ENCODE measurements around the gene COL4A5. TPM values are rescaled to one million over a fixed set of nuclear protein-coding genes. Genes with fewer than 3 reads are reported as not detected.

The COL4A5 gene
- total and polyA plus RNA-seq, 2 of the 8 experiments (the other 6 are each of a cell fraction or from before 2014, with no cell fraction given): 24.9 to 30.2 TPM

DNA sequence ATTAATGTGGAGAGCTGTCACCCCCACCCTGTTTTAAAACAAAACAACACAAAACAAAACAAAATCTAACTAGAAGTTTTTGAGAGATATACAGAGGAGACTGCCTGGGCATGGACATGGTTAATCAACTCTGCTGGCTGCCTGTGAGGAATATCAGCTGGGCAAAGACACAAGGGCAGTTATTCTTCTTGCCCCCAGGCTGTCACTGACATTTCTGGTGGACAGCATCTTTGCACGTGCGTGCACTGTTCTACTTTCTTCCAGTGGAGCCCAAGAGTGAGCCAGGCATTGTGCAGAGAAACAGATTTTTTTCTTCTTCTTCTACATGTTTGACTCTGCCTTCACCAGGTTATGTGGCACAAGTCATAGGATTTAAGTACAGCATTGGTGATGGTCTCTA, 282.9 kb downstream of the COL4A5 start (continued):
- TF ChIP-seq, protein P1, sequence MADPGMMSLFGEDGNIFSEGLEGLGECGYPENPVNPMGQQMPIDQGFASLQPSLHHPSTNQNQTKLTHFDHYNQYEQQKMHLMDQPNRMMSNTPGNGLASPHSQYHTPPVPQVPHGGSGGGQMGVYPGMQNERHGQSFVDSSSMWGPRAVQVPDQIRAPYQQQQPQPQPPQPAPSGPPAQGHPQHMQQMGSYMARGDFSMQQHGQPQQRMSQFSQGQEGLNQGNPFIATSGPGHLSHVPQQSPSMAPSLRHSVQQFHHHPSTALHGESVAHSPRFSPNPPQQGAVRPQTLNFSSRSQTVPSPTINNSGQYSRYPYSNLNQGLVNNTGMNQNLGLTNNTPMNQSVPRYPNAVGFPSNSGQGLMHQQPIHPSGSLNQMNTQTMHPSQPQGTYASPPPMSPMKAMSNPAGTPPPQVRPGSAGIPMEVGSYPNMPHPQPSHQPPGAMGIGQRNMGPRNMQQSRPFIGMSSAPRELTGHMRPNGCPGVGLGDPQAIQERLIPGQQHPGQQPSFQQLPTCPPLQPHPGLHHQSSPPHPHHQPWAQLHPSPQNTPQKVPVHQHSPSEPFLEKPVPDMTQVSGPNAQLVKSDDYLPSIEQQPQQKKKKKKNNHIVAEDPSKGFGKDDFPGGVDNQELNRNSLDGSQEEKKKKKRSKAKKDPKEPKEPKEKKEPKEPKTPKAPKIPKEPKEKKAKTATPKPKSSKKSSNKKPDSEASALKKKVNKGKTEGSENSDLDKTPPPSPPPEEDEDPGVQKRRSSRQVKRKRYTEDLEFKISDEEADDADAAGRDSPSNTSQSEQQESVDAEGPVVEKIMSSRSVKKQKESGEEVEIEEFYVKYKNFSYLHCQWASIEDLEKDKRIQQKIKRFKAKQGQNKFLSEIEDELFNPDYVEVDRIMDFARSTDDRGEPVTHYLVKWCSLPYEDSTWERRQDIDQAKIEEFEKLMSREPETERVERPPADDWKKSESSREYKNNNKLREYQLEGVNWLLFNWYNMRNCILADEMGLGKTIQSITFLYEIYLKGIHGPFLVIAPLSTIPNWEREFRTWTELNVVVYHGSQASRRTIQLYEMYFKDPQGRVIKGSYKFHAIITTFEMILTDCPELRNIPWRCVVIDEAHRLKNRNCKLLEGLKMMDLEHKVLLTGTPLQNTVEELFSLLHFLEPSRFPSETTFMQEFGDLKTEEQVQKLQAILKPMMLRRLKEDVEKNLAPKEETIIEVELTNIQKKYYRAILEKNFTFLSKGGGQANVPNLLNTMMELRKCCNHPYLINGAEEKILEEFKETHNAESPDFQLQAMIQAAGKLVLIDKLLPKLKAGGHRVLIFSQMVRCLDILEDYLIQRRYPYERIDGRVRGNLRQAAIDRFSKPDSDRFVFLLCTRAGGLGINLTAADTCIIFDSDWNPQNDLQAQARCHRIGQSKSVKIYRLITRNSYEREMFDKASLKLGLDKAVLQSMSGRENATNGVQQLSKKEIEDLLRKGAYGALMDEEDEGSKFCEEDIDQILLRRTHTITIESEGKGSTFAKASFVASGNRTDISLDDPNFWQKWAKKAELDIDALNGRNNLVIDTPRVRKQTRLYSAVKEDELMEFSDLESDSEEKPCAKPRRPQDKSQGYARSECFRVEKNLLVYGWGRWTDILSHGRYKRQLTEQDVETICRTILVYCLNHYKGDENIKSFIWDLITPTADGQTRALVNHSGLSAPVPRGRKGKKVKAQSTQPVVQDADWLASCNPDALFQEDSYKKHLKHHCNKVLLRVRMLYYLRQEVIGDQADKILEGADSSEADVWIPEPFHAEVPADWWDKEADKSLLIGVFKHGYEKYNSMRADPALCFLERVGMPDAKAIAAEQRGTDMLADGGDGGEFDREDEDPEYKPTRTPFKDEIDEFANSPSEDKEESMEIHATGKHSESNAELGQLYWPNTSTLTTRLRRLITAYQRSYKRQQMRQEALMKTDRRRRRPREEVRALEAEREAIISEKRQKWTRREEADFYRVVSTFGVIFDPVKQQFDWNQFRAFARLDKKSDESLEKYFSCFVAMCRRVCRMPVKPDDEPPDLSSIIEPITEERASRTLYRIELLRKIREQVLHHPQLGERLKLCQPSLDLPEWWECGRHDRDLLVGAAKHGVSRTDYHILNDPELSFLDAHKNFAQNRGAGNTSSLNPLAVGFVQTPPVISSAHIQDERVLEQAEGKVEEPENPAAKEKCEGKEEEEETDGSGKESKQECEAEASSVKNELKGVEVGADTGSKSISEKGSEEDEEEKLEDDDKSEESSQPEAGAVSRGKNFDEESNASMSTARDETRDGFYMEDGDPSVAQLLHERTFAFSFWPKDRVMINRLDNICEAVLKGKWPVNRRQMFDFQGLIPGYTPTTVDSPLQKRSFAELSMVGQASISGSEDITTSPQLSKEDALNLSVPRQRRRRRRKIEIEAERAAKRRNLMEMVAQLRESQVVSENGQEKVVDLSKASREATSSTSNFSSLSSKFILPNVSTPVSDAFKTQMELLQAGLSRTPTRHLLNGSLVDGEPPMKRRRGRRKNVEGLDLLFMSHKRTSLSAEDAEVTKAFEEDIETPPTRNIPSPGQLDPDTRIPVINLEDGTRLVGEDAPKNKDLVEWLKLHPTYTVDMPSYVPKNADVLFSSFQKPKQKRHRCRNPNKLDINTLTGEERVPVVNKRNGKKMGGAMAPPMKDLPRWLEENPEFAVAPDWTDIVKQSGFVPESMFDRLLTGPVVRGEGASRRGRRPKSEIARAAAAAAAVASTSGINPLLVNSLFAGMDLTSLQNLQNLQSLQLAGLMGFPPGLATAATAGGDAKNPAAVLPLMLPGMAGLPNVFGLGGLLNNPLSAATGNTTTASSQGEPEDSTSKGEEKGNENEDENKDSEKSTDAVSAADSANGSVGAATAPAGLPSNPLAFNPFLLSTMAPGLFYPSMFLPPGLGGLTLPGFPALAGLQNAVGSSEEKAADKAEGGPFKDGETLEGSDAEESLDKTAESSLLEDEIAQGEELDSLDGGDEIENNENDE (IDR thresholded peaks at IDR 0.05; ENCODE audit: insufficient replicate concordance, low read length): no peak
- TF ChIP-seq, protein P2, sequence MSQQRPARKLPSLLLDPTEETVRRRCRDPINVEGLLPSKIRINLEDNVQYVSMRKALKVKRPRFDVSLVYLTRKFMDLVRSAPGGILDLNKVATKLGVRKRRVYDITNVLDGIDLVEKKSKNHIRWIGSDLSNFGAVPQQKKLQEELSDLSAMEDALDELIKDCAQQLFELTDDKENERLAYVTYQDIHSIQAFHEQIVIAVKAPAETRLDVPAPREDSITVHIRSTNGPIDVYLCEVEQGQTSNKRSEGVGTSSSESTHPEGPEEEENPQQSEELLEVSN (IDR thresholded peaks at IDR 0.05): no peak
- no peak for TF ChIP-seq CHD1 (IDR thresholded peaks at IDR 0.05; ENCODE audit: low read depth, low read length)
- TF ChIP-seq NRF1 (IDR thresholded peaks at IDR 0.05; ENCODE audit: low read depth, low read length): no peak
- TF ChIP-seq RBBP5 (IDR thresholded peaks at IDR 0.05; ENCODE audit: borderline replicate concordance, low read depth, low read length): no peak
- TF ChIP-seq, protein P3, sequence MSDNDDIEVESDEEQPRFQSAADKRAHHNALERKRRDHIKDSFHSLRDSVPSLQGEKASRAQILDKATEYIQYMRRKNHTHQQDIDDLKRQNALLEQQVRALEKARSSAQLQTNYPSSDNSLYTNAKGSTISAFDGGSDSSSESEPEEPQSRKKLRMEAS (IDR thresholded peaks at IDR 0.05): no peak
- no peak for TF ChIP-seq HDAC6 (IDR thresholded peaks at IDR 0.05; ENCODE audit: low read depth, low read length)
- no peak for TF ChIP-seq BRCA1 (IDR thresholded peaks at IDR 0.05; ENCODE audit: low read depth, low read length)
- TF ChIP-seq PHF8 (conservative IDR thresholded peaks at IDR 0.05; ENCODE audit: low read depth, low read length): no peak
- TF ChIP-seq GABPA (IDR thresholded peaks at IDR 0.05; ENCODE audit: borderline replicate concordance, insufficient read depth, low read length): no peak
- TF ChIP-seq RAD21 (IDR thresholded peaks at IDR 0.05 in 1 of 2, conservative IDR thresholded peaks at IDR 0.05 in 1 of 2; ENCODE audit: low read depth in 2 of 2, low read length in 2 of 2): no peak

Measured in H1 (cell line).